HG02623 (cell line): ENCODE data around the gene EFS.
"Not testable (repeated sequence)": the region's sequence is repeated elsewhere in the genome, so short reads cannot be mapped to it uniquely, and the experiment has no call there.

Experiments used
- ATAC-seq: cut with Tn5 transposase; IDR thresholded peaks from one replicate; pipeline ENCODE4 v1.9.1; 2021; ENCODE audit warnings: moderate library complexity; ENCODE audit not compliant: unreplicated experiment

EFS gene

DNA sequence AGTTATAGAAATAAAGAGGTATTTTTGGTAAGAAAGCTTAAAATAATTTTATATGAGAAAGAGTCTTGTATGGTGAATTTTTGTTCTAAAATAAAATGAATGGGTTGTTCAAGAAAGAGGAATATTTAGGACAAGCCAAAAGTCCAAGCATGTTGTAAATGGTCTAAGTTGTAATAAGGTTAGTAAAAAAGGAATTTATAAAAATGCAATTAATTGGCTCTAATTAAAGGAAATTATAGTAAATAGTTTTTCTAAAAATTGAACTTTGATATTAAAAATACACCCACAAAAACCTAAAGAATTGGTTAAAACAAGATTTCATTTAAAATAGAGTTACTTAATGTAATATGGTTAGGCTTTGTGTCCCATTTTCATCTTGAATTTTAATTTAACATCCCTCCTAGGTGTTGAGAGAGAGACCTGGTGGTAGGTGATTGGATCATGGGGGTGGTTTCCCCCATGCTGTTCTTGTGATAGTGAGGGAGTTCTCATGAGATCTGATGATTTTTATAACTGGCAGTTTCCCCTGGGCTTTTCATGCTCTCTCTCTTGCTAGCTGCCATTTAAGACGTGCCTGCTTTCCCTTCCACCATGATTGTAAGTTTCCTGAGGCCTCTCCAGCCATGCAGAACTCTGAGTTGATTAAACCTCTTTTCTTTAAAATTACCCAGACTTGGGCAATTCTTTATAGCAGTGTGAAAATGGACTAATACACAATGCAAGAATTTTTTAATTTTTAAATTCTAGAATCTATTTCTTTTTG is 25.3 kb downstream of the EFS start:
- no peak for ATAC-seq

DNA sequence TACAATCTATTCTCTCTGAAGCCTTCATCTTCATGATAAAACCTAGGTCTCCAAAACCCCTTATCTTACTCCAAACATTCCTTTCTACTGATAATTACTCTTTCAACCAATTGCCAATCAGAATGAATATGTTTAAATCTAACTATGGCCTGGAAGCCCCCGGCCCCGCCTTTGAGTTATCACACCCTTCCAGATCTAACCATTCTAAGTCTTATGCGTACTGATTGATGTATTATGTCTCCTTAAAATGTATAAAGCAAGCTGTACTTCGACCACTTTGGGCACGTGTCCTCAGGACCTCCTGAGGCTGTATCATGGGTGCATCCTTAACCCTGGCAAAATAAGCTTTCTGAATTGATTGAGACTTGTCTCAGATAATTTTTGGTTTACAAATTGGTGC is 29.3 kb downstream of the EFS start:
- no peak for ATAC-seq

DNA sequence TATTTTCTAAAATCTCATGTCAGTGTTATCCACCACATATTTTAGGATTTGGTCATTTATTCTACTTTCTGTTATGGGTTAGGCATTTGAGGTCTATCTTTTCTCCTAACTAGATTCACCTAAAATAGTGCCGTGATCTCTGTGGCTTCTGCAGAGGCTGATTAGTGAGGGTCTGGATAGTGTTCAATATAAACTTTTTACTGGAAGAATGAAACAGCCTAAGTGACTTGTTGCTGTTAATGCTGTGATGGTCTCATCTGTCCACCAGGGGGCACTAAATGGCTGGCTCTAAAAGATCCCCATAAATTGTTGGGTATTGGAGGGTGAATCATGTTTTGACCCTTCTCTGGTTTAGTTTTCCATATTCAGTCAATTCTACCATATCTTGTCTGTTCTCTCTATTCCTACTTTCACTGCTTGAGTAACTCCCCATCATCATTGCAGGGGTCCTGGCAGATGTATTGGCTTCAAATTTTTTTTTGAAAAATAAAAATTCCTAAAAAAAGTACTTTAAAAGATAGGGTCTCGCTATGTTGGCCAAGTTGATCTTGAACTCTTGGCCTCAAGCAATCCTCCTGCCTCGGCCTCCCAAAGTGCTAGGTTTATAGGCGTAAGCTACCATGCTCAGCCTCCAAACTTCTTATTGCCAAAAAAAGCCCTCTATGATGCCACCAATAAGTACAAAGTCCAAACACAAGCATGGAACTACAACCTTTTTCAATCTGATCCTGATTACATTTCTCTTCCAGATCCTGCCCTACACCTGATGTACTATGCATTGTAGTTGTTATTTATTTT is 36.8 kb downstream of the EFS start:
- ATAC-seq, result no peak

DNA sequence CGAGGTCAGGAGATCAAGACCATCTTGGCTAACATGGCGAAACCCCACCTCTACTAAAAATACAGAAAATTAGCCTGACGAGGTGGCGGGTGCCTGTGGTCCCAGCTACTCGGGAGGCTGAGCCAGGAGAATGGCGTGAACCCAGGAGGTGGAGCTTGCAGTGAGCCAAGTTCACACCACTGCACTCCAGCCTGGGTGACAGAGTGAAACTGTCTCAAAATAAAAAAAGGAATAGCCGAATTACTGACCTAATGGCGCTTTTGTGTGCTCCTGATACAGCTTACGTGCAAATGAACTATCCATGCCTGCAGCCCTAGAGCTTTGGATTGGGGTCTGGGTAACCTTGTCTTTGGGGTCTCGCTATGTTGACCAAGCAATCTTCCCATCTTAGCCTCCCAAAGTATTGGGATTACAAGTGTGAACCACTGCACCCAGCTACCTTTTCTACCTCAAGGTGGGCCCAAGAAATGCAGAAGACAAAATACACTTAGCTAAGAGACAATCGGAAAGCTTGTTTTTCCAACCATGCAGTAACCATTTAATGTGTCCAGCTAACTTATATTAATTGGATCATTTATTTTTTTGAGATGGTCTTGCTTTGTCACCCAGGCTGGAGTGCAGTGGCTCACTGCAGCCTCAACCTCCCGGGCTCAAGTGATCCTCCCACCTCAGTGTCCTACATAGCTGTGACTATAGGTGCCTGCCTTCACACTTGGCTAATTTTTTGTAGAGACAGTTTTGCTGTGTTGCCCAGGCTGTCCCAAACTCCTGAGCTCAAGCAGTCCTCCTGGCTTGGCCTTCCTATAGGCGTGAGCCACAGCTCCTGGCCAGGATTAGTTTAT is 38.3 kb downstream of the EFS start:
- no peak for ATAC-seq

DNA sequence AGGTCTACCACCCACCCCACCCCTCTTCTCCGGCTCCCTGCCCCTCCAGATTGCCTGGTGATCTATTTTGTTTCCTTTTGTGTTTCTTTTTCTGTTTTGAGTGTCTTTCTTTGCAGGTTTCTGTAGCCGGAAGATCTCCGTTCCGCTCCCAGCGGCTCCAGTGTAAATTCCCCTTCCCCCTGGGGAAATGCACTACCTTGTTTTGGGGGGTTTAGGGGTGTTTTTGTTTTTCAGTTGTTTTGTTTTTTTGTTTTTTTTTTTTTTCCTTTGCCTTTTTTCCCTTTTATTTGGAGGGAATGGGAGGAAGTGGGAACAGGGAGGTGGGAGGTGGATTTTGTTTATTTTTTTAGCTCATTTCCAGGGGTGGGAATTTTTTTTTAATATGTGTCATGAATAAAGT is 39.2 kb downstream of the EFS start:
- not testable (repeated sequence) for ATAC-seq

DNA sequence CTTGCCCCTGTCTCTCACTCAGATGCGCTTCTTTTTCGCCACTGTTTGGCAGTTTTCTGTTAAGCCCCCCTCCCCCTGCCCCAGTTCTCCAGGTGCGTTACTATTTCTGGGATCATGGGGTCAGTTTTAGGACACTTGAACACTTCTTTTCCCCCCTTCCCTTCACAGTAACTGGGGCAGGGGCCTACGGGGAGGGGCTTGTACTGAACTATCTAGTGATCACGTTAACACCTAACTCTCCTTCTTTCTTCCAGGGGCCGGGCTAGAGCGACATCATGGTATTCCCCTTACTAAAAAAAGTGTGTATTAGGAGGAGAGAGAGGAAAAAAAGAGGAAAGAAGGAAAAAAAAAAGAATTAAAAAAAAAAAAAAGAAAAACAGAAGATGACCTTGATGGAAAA is 40.0 kb downstream of the EFS start:
- no peak for ATAC-seq

DNA sequence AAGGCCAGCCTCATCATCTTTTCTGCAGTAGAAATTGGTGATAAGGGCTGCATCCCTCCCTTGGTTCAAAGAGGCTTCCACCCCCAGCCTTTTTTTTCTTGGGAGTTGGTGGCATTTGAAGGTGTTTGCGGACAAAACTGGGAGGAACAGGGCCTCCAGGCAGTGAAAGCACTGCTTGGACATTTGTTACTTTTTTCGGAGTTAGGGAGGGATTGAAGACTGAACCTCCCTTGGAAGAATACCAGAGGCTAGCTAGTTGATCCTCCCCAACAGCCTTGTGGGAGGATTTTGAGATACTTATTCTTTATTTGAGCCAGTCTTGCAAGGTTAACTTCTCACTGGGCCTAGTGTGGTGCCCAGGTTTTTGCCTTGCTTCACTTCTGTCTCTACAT is 40.5 kb downstream of the EFS start:
- ATAC-seq, result no peak

DNA sequence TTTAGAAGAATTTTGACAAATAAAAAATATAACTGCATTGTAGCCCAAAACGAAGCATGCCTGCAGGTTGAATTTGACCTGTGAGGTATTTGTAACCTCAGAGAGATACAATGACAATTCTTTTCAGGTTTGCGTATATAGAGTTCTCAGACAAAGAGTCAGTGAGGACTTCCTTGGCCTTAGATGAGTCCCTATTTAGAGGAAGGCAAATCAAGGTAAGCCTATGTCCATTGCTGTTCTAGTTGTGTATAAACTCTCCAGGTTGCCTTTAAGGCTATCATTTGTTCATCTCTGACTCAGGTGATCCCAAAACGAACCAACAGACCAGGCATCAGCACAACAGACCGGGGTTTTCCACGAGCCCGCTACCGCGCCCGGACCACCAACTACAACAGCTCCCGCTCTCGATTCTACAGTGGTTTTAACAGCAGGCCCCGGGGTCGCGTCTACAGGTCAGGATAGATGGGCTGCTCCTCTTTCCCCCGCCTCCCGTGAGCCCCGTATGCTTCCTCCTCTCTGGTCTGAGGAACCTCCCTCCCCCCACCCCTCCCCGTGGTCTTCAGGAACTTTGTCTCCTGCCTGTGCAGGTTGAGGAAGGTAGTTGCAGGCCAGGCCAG is 41.0 kb downstream of the EFS start:
- no peak for ATAC-seq

DNA sequence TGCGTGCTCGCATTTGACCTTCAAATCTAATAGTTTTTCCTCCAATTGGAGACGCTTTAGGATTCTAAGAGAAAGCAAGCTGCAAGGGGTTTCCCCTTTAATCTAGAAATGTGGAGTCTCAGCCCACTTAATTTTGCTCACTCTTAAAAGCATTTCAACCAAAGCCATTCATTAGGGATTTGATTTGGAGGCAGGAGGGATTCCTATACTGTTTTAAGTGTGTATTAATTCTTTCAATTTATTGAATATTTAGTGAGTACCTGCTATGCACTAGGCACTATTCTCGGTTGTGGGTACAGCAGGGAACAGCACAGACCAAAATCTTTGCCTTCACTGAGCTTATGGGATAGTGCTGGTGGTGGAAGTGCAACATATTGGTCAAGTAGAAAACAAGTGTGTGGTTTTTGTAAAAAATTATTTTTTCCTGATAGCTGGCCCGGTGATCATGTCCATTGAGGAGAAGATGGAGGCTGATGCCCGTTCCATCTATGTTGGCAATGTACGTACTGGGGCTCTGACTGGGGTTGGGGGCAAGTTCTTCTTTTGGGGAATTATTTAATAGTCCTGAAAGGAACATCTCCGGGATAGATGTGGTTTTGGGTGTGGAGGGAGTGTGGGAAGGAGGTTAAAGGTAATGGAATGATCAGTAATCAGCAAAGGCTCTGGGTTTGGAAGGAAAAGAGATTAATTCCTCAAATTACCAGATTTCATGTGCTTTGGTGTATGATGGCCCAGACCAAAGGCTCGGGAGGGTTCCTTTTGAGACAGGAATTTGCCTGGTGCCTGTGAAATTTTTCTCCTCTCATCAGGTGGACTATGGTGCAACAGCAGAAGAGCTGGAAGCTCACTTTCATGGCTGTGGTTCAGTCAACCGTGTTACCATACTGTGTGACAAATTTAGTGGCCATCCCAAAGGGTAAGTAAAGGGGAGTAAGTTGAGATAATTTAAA is 42.1 kb downstream of the EFS start:
- ATAC-seq, result no peak

DNA sequence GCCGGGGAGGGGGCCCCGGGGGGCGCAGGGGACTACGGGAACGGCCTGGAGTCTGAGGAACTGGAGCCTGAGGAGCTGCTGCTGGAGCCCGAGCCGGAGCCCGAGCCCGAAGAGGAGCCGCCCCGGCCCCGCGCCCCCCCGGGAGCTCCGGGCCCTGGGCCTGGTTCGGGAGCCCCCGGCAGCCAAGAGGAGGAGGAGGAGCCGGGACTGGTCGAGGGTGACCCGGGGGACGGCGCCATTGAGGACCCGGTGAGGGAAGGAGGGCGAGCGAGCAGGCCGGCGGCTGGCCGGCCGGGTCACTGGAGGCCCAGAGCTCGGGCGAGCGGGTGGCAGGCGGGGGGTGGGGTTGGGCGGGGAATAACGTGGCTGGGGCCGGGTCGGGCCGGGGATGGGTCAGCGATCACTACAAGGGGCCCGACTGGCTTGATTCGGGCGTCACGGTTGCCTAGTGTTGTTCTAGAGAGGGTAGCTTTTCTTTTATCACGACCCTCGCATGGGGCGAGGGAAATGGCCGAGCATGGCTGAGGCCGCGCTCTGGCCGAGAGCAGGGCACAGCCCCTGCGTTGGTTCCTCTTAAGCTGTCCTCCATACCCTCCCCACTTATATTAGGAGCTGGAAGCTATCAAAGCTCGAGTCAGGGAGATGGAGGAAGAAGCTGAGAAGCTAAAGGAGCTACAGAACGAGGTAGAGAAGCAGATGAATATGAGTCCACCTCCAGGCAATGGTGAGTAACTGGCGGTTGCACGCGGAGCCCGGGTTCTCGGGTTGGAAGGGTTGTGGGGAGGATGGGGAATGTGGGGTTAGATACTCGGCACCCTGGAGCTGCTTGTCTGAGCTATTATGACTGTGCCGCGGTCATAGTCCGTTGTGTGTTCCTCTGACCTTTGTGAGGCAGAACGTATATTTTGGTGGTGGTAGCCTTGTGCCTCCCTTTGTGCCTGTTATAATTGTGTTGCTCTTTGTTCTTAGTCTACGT is 43.1 kb downstream of the EFS start:
- ATAC-seq, result peak; percentile 7

DNA sequence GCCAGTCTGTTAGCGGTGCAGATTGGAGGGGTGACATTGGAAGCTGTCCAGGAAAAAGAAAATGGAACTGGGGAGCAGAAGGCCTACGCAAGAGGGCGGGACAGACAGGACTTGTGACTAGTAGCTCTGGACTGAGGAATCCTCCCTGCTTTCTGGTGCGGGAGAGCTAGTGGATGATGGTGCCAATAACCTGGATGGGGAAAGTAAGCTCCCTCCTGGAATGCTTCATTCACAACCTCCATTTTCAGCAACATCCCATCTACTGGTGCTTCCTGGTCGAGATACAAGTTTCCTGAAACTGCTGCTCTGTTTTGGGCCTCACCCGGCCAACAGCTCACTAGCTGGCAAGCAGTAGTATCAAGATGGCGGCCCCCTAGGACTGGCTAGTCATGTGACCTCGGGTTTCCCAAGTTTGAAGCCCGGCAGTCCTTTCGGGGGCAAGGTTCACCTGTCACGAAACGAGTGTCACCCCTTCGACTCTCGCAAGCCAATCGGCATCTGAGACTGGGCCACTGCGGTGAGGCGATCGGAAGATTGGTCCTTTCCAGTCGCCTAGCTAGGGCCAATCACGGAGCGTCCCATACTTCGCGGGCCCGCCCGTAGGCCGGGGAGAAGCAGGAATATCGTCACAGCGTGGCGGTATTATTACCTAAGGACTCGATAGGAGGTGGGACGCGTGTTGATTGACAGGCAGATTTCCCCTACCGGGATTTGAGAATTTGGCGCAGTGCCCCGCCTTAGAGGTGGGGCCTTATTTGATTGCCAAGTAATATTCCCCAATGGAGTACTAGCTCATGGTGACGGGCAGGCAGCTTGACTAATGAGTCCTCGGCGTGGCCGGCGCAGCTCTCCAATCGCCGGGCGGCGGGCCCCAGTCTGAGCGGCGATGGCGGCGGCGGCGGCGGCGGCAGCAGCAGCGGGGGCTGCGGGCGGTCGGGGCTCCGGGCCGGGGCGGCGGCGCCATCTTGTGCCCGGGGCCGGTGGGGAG is 44.1 kb downstream of the EFS start, which contains the start of gene PABPN1:
Gene PABPN1, plus strand, starts transcription at position 874 of the 988 bp plus-strand sequence. Its CDS starts 13 bp downstream, at position 887.
- ATAC-seq, result peak; percentile 91

DNA sequence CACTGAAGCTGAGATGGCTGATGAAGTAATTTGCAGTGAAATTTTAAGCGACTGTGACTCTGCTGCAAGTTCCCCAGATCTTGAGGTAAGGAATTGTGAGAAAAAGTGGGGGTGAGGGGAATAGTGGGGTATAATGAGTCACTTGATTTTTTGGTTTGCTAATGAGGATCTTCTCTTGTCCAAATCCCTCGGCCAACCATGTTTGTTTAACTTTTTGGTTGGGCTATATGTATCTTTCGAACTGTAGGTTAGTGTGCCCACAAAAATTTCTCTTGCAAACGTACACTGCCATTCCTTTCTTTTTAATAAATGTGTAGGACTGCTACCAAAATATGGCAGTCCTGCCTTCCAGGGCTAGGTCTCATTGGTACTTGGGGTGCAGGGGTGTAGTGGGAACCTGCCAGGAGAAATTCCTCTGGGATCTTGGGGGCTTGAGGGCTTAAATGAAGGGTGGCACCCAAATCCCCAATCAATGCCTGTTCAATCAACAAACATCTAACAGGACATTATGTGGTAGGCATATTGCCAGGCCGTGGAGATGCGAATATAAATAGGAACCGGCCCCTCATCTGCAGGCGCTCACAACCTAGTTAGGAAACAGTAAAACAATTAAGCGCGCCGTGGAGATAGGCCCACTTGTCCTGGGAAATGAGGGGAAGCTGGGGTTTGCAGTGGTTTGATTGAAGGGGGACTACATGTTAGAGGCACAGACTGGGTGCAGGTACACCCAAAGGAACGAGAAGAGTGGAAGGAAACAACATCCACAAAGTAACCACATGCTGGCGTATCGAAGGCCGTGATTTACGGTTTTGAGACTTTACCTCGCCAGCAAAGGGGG is 45.0 kb downstream of the EFS start:
- ATAC-seq, result no peak

DNA sequence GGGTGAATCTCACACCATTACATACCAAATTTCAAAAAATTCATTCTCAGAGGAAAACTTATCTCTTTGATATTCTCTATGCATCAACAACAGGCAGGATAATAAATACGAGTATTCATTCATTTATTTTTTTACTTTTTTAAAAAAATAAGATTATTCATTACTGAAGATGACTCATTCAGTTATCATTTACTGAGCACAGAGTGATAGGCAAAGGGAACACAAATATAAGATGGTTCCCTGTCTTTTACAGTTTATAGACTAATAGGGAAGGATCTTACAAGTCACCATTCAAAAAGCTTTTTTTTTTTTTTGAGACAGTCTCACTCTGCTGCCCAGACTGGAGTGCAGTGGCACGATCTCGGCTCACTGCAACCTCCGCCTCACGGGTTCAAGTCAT is 48.7 kb downstream of the EFS start:
- no peak for ATAC-seq

DNA sequence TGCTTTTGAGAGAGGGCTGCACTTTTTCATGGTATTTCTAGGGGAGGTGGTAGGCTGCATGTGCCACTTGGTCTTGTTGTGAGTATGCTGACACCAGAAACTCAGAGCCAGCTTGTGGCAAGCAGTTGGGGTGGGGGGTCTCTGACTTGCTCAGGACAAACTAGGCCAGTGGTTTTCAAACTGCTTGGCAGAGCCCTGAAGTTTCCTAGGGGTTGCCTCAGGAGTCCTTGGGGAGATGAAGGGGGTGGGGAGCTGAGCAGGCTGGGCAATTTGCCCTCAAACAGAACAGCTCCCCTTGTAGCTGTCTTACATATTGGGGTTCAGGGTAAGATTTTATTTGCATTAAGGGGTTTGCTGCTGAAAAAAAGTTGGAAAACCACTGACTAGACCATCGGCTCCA is 54.4 kb downstream of the EFS start:
- ATAC-seq, result no peak

DNA sequence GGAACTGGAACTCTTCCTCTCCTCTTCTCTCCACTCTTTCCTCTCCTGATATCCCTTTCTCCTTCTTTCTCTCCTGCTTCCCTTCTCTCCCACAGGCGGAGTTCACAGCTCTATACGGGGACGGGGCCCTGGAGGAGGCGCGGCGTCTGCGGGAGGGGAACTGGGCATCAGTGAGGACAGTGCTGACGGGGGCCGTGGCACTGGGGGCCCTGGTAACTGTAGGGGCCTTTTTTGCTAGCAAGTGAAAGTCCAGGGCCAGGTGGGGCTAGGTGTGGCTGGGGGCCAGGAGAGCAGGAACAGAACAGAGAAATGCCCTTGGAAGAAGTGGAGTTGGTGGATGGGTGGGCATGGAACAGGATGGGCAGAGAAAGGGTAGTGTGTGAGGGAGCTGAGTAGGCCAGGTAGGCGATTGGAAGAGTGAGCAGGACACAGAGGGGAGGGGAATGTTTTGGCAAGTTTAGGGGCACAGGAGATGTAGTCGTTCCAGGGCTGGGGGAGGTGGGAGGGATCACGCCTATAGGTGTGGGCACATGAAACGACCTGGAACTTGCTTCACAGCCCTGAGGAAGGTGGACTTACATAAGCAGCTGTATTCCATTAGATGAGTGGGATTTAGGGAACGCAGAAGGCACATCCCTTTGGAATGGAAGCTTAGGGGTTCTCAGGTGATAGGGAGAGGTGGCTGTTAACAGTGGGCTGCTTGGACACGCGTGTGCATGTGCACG is 56.1 kb downstream of the EFS start:
- ATAC-seq, result no peak
